Activated naive CD8-positive, alpha-beta T cell treated with anti-CD3 and anti-CD28 coated beads for 36 hours (primary cell): ENCODE measurements around the gene TEX13C. TPM values are rescaled to one million over a fixed set of nuclear protein-coding genes. Genes with fewer than 3 reads are reported as not detected.

Source experiments
- DNase-seq: peaks from one replicate; pipeline ENCODE4 v3.0.0; 2021
- H3K27ac Mint-ChIP-seq: one replicate; pipeline ENCODE4 v1.8.0; 2022; ENCODE audit warnings: mild to moderate bottlenecking, moderate library complexity, mixed read lengths
- H3K27me3 Mint-ChIP-seq: one replicate; pipeline ENCODE4 v1.8.0; 2022; ENCODE audit warnings: mild to moderate bottlenecking, mixed read lengths
- H3K36me3 Mint-ChIP-seq: one replicate; pipeline ENCODE4 v1.8.0; 2021; ENCODE audit warnings: mild to moderate bottlenecking, mixed read lengths
- H3K4me1 Mint-ChIP-seq: one replicate; pipeline ENCODE4 v1.8.0; 2021; ENCODE audit warnings: mixed read lengths
- H3K4me3 Mint-ChIP-seq: one replicate; pipeline ENCODE4 v1.8.0; 2022; ENCODE audit warnings: mild to moderate bottlenecking, moderate library complexity, mixed read lengths
- H3K9me3 Mint-ChIP-seq: one replicate; pipeline ENCODE4 v1.8.0; 2022; ENCODE audit warnings: mixed read lengths
- total RNA-seq, 2 experiments: library from RNA; stranded (reverse); gene quantifications; one replicate each; pipeline ENCODE4 v1.2.3, GENCODE V29; 2021

TEX13C gene
- total RNA-seq, 2 experiments from 2014 or later: not detected

- Mint-ChIP-seq H3K4me1 (no peaks in the 10 kb centered on the region), H3K4me3 (no peak overlapping the region), H3K27ac (no peak overlapping the region), H3K9me3 (no peaks in the 10 kb centered on the region), H3K27me3 (no peaks in the 10 kb centered on the region), H3K36me3 (no peaks in the 10 kb centered on the region)
- no peak for DNase-seq
Observed at GRCh38 chrX:125333583-125333982, 13.9 kb downstream of the TEX13C start.

- no peak overlapping the region for H3K27ac Mint-ChIP-seq
- no peaks in the 10 kb centered on the region for H3K9me3 Mint-ChIP-seq
Observed at GRCh38 chrX:125340490-125340889, 20.8 kb downstream of the TEX13C start.

GRCh38 chrX:125374169-125374568 is 54.5 kb downstream of the TEX13C start:
- no peaks in the 10 kb centered on the region for H3K36me3 Mint-ChIP-seq
- no peaks in the 10 kb centered on the region for H3K4me1 Mint-ChIP-seq
- H3K27me3 Mint-ChIP-seq: no peaks in the 10 kb centered on the region
- no peak for DNase-seq
- no peak overlapping the region for H3K27ac Mint-ChIP-seq
- no peaks in the 10 kb centered on the region for H3K9me3 Mint-ChIP-seq
- no peak overlapping the region for H3K4me3 Mint-ChIP-seq

More at GRCh38 chrX:125340490-125340889, 20.8 kb downstream of the TEX13C start:
- Mint-ChIP-seq H3K36me3 (no peaks in the 10 kb centered on the region), H3K4me1 (no peaks in the 10 kb centered on the region), H3K27me3 (no peaks in the 10 kb centered on the region), H3K4me3 (no peak overlapping the region)
- no peak for DNase-seq
